GM21381 (cell line): ENCODE data around the gene UST.
"Not testable (repeated sequence)": the region's sequence is repeated elsewhere in the genome, so short reads cannot be mapped to it uniquely, and the experiment has no call there.

Source experiments
- ATAC-seq: cut with Tn5 transposase; IDR thresholded peaks from one replicate; pipeline ENCODE4 v1.9.1; 2021; ENCODE audit warnings: mild to moderate bottlenecking, moderate library complexity; ENCODE audit not compliant: unreplicated experiment

The UST gene

GRCh38 chr6:148967011-148967520 lies 220.2 kb downstream of the UST start:
- ATAC-seq: no peak

- ATAC-seq: no peak
Measured at GRCh38 chr6:148967541-148967956, 220.7 kb downstream of the UST start.

DNA sequence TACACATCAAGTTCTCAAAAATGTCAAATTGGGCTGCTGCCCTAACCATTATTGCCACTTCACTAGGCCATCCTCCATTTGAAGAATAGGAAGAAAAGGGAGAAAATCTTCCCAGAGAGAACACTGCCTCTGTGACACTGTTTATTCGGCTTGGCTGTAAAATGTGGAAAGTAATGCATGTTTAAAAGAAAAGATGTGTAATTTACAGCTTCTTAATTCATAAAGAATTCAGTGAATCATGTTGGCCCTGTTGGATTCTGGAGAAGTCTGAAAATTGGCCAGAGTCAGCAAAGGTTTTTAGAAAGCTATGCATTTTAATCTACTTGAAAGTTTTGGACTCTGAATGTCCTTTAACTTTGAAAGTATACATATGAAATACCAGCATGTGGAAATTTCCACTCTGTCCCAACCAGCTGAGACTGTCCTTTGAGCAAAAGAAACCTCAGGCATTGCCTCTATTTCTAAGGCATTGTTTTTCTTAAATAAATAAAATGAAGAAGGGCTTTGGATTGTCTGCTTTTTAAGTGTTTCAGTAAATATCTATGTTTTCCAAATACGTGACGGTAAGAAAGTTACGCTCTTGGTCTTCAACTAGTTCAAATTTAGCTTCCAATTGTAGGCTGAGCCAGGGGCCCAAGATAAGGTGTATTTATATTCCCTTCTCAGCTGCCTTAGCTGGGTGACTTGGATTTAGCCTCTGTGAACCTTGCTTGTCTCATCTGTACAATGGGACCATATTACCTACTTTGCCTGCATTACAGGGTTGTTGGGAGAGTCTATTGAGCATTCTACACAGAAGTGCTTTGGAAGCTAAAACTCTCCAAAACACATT lies 222.2 kb downstream of the UST start:
- ATAC-seq: no peak

DNA sequence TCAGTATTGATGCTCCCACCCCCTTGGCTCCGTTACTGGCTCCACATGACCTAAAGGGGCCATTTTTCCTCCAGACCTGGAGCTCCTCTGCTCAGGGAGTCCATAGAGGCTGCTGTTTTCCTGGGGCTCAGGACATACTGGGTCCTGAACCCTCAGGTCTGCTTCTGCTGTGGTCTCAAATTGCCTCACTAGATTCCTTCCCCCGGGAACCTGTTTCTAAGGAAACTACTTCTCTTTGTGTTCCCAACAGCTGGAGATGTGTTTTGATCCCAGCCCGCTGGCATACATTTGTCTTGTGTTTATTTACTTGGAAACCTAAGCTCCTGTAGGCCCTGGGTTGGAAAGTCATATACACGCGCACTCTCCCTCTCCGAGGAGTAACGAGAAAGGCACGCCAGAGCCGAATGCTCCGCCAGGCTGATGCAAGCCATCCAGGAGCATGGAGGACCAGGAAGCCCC lies 222.8 kb downstream of the UST start:
- ATAC-seq: no peak

GRCh38 chr6:148971031-148971927 lies 224.4 kb downstream of the UST start:
- no peak for ATAC-seq

DNA sequence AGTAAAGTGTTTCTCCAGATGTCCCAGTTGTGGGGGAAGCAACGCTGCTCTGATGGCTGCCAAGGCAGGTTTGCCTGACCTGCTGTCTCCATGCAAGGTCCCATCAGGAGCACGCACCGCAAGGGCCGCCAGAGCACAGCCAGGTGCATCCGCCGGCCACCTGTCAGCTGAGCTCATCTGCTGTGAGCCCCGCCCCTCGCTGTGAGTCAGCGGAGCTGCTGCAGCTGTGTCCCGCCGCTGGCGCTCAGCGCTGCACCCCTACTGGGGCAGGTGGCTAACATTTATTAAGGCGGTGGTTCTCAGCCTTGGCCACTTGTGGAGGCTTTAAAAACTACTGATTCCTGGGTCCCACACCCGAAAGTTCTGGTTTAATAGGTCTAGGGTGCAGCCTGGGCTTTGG lies 225.7 kb downstream of the UST start:
- ATAC-seq: peak; percentile 71

GRCh38 chr6:148973538-148974208 lies 226.8 kb downstream of the UST start:
- ATAC-seq: no peak

DNA sequence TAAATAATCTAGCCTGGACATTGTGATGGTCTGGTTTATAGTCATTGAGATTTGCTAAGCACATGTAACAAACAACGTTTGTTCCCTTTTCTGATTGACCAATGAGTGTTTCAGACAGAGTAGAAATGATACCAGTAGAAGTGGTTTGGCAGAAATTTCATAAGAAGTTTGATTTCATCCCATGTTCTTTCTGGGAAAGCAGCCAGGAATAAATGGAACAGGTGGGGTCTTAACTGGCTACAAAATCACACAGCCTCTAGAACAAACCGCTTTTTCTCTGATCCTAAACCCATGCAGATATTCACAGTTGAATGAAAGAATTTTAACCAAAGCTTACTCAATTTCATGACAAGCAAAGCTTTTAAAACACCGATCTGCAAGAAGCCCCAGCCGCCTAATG lies 227.5 kb downstream of the UST start:
- no peak for ATAC-seq

- ATAC-seq: not testable (repeated sequence)
Measured at GRCh38 chr6:148978298-148978697, 231.5 kb downstream of the UST start.

- ATAC-seq: no peak
Measured at GRCh38 chr6:148979014-148979901, 232.4 kb downstream of the UST start.

DNA sequence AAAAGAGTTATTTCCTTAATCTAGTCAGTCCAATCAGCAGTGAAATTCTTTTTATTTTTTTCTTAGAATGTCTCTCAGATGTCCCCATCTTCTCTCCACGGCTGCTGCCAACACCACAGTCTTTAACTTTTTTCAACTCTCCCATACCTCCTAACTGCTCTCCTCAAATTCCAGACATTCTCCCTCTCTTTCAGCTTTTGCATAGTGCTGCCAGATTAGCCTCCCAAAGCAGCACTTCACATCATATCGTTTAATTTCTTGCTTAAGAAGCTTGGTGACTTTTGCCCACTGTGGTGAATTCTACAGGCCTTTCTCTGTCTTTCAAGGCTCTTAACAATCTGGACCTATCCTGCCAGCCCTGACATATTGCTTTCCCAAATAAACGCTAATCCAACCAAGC lies 233.4 kb downstream of the UST start:
- ATAC-seq: no peak

DNA sequence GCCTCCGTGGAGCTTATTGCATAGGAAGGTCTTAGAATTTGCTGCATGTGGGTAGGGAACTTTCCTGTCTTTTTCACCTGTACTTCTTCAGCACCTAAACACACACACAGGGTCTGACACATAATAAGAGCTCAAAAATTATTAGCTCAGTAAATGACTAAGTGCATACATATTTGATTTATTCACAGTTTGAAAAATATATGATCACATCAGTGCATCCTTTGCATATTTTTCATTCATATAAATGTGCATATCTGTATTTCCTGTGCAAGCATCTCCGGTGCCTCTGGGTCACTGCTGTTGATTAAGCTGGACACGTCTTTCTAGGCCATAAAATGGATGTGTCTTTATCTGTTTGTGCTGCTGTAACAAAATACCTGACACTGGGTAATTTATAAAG lies 234.7 kb downstream of the UST start:
- ATAC-seq: no peak

DNA sequence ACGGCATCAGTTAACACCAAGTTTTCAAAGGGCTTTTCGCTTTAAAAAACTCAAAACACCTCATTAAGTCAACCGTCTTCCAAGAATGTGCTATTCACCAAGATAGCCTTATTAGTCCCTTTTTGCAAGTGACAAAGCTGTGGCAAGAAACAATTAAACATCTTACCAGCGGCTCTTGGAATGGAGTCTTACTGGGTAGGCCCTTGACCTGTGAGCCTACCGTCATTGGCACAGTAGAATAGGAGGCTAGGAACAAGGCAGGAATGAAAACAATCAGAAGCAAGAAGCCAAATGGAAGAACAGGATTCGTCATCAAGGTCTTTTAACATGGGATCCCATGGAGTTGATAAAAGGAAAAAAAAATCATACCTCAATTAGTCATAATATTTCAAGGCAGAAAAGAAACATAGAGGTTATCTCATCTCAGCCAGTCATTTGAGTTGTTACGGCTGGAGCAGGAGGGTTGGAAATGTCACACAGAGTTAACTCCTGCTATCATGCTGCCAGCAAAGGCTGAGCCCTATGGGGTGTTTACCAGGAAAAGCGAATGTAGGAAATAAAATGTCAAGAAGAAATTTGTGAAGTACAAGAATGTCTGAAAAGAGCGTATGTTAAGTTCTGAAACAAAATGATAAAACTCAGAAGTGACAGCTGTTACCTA lies 236.4 kb downstream of the UST start:
- ATAC-seq: no peak

- no peak for ATAC-seq
Measured at GRCh38 chr6:148983966-148984365, 237.1 kb downstream of the UST start.

DNA sequence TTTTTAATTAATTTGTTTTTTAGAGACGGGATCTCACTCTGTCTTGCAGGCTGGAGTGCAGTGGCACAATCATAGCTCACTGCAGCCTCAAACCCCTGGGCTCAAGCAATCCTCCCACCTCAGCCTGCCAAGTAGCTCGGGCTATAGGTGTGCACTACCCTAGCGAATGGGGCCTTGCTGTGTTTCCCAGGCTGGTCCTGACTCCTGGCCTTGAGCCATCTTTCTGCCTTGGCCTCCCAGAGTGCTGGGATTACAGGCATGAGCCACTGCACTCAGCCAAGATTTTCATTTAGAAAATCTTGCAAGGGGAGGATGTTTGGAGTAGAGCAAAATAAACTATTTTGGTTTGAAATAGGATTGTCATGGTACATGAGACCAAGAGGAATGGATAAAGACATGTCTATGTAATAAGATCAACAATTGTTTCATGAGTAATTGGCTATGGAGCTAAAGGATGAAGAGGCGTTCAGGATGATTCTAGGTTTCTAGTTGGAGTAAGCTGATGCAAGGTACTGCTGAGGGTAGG lies 237.8 kb downstream of the UST start:
- ATAC-seq: no peak

DNA sequence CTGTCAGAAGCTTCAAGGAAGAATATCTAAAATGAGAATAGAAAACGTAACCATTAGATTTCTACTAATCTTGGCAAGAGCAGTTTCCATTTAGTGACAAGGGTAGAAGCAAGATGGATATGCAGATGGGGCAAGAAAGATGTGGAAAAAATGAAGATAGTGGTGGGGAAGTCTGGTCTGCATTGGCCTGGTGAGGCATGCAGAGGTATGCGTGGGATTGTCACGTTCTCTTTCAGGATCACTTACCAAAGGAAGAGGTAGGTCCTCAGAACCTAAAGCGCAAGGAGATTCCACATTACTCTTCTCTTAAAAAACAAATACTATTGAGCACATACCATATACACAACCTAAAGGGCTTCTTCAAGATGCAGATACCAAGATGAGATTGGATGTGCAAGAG lies 238.7 kb downstream of the UST start:
- ATAC-seq: no peak

- ATAC-seq: no peak
Measured at GRCh38 chr6:148986608-148987007, 239.8 kb downstream of the UST start.

- ATAC-seq: no peak
Measured at GRCh38 chr6:148987982-148988381, 241.2 kb downstream of the UST start.

DNA sequence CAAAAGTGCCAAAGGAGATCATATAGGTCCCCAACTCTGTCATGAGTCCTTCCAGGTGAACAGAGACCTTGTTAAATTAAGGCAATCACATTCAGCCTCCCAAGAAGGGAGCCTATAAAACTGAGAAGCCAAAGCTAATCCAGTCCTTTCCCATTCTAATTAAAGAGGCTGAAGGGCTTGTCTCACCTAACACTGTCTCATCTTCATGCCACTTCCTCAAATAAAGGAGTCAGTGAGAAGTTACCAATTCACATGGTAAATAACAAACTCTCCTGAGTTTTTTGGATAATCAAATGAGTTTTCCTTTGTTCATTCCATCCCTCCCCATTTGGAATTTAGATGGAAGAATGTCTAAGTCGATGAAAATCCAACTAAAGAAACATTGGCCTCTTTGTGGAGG lies 242.8 kb downstream of the UST start:
- no peak for ATAC-seq
